IMR-90 (cell line): Measurements from ENCODE around the gene TOP3B.

ENCODE experiments used
- CEBPB ChIP-seq: IDR thresholded peaks from 2 replicates; pipeline ENCODE4 v1.6.1; 2012; ENCODE audit warnings: low read depth, low read length, improper control_type of control experiment
- CHD1 ChIP-seq: IDR thresholded peaks from 2 replicates; pipeline ENCODE4 v1.6.1; 2012; ENCODE audit warnings: low read depth, low read length, improper control_type of control experiment
- ELK1 ChIP-seq: fragments of 150-350 bp; IDR thresholded peaks from 2 replicates; pipeline ENCODE4 v1.6.1; 2016; ENCODE audit warnings: low read depth, mild to moderate bottlenecking, low read length, moderate library complexity, borderline replicate concordance
- MAZ ChIP-seq: IDR thresholded peaks from 2 replicates; pipeline ENCODE4 v1.6.1; 2012; ENCODE audit warnings: low read depth, mild to moderate bottlenecking, low read length, improper control_type of control experiment, moderate library complexity, borderline replicate concordance
- MXI1 ChIP-seq: IDR thresholded peaks from 2 replicates; pipeline ENCODE4 v1.6.1; 2012; ENCODE audit warnings: low read depth, mild to moderate bottlenecking, low read length, moderate library complexity, borderline replicate concordance
- POLR2A ChIP-seq: IDR thresholded peaks from 2 replicates; pipeline ENCODE4 v1.6.1; 2012; ENCODE audit warnings: mild to moderate bottlenecking, low read depth, low read length
- RAD21 ChIP-seq: IDR thresholded peaks from 2 replicates; pipeline ENCODE4 v1.6.1; 2012; ENCODE audit warnings: low read length, improper control_type of control experiment
- RFX5 ChIP-seq: IDR thresholded peaks from 2 replicates; pipeline ENCODE4 v1.8.0; 2012; ENCODE audit warnings: low read depth, mild to moderate bottlenecking, low read length, moderate library complexity
- SMC3 ChIP-seq: fragments of 150-350 bp; IDR thresholded peaks from 2 replicates; pipeline ENCODE4 v1.6.1; 2016; ENCODE audit warnings: low read depth, mild to moderate bottlenecking, antibody characterized with exemption, low read length, moderate library complexity
- TF ChIP-seq, protein P1 (sequence below): conservative IDR thresholded peaks from 2 replicates; pipeline ENCODE4 v1.5.1; 2012; ENCODE audit warnings: mild to moderate bottlenecking, low read depth, low read length, improper control_type of control experiment

DNA sequence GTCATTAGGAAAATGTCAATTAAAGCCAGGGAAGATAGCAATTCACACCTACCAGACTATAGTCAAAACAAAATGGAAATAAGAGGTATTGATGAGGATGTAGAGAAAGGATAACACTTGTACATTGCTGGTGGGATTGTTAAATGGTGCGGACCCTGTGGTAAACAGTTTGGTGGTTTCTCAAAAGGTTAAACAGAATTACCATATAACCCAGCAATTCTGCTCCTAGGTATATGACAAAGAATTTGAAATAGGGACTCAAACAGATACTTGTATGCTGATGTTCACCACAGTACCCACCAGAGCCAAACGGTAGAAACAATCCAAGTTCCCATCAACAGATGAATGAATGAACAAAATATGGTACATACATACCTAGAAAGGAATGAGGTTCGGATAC lies 33.0 kb upstream of the TOP3B start:
- TF ChIP-seq MAZ, result no peak
- TF ChIP-seq, protein P1, sequence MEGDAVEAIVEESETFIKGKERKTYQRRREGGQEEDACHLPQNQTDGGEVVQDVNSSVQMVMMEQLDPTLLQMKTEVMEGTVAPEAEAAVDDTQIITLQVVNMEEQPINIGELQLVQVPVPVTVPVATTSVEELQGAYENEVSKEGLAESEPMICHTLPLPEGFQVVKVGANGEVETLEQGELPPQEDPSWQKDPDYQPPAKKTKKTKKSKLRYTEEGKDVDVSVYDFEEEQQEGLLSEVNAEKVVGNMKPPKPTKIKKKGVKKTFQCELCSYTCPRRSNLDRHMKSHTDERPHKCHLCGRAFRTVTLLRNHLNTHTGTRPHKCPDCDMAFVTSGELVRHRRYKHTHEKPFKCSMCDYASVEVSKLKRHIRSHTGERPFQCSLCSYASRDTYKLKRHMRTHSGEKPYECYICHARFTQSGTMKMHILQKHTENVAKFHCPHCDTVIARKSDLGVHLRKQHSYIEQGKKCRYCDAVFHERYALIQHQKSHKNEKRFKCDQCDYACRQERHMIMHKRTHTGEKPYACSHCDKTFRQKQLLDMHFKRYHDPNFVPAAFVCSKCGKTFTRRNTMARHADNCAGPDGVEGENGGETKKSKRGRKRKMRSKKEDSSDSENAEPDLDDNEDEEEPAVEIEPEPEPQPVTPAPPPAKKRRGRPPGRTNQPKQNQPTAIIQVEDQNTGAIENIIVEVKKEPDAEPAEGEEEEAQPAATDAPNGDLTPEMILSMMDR, result no peak
- no peak for TF ChIP-seq RAD21
- no peak for TF ChIP-seq ELK1
- no peak for TF ChIP-seq POLR2A
- no peak for TF ChIP-seq SMC3
- TF ChIP-seq CEBPB, result no peak
- TF ChIP-seq MXI1, result no peak
- no peak for TF ChIP-seq CHD1
- TF ChIP-seq RFX5, result no peak
